AG10803 (cell line): ENCODE results near the gene SNX7.

ENCODE experiments used
- DNase-seq: peaks from one replicate; pipeline ENCODE4 v3.0.0; 2010; ENCODE audit warnings: low read depth
- H3K4me3 ChIP-seq: 2 replicates; pipeline ENCODE4 v1.5.1; 2011; ENCODE audit warnings: mild to moderate bottlenecking, low read length, control low read depth
- TF ChIP-seq, protein P1 (sequence below): conservative IDR thresholded peaks from 2 replicates; pipeline ENCODE4 v1.5.1; 2011; ENCODE audit warnings: mild to moderate bottlenecking, low read length, control low read depth, inconsistent platforms

Gene SNX7, protein sequence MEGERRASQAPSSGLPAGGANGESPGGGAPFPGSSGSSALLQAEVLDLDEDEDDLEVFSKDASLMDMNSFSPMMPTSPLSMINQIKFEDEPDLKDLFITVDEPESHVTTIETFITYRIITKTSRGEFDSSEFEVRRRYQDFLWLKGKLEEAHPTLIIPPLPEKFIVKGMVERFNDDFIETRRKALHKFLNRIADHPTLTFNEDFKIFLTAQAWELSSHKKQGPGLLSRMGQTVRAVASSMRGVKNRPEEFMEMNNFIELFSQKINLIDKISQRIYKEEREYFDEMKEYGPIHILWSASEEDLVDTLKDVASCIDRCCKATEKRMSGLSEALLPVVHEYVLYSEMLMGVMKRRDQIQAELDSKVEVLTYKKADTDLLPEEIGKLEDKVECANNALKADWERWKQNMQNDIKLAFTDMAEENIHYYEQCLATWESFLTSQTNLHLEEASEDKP

DNA sequence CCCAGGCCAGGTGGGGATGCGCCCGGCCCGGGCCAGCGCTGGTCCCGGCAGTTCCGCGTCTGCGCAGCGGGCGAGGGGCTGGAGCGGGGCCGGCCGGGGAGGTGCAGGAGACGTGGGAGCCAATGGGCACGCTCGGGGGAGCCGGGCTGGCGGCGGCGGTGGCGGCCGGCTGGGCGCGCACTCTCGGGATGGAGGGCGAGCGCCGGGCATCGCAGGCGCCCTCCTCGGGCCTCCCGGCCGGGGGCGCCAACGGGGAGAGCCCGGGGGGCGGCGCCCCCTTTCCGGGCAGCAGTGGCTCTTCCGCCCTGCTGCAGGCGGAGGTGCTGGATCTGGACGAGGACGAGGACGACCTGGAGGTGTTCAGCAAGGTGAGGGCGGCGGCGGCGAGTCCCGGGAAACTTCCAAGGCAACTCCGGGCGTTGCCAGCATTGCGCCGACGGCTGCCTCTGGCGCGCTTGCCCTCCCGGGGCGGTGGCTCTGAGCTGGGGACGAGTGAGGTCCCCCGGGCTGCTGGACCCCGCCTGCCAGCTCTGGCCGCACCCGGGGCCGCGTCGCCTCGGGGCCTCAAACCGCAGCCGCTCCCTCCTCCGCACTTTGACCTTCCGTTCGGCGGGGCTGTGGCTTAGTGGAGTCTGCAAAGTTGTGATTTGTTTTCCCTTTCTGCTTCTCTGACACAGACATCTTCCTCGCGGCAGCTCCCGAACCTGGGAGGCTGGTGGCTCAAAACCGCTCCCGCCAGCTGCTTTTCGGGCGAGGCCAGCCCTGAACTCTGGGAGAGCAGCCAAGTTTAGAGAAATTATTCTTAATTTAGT lies at the start of gene SNX7:
Gene SNX7 (plus strand): TSS at position 178 of the 812 bp plus-strand sequence. CDS start 11 bp downstream, at position 189.
- H3K4me3 ChIP-seq, result peak within 1 kb of the TSS; percentile 85
- TF ChIP-seq, protein P1, sequence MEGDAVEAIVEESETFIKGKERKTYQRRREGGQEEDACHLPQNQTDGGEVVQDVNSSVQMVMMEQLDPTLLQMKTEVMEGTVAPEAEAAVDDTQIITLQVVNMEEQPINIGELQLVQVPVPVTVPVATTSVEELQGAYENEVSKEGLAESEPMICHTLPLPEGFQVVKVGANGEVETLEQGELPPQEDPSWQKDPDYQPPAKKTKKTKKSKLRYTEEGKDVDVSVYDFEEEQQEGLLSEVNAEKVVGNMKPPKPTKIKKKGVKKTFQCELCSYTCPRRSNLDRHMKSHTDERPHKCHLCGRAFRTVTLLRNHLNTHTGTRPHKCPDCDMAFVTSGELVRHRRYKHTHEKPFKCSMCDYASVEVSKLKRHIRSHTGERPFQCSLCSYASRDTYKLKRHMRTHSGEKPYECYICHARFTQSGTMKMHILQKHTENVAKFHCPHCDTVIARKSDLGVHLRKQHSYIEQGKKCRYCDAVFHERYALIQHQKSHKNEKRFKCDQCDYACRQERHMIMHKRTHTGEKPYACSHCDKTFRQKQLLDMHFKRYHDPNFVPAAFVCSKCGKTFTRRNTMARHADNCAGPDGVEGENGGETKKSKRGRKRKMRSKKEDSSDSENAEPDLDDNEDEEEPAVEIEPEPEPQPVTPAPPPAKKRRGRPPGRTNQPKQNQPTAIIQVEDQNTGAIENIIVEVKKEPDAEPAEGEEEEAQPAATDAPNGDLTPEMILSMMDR, result no peak; the same call in 1 of the 2 replicates
- DNase-seq, result peak; percentile 78

DNA sequence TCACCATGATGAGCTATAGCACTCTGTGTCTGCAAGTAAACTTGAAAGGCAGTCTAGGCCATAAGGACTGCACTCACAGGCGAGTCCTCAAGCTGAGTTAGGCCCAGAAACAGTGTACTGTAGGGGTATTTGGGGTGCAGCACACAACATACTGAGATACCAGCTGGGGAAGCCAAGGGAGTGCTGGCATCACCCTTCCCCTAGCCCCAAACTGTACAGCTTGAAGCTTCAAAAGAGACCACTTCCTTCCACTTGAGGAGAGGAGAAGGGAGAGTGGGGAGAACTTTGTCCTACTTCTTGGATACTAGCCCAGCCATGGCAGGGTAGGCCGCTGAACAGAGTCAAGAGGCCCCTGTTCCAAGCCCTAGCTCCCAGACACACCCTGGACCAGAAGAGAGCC lies 24.2 kb upstream of the SNX7 start:
- DNase-seq, result no peak
- TF ChIP-seq, protein P1, result no peak
- H3K4me3 ChIP-seq, result no peak overlapping the region

DNA sequence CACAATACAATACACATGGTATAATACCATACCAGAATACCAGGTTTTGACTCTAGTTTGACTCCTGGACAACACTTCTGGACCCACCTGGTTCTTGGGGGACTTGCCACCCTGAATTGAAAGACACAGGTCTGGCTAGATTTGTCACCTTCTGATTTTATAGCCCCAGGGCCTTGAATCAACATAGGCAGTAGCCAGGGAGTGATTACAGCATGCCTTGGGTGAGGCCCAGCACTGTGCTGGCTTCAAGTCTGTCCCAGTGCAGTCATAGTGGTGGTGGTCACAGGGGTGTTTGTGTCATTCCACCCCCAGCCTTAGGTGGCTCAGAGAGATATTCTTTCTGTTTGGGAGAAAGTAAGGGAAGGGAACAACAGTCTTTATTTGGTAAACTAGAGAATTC lies 23.3 kb upstream of the SNX7 start:
- TF ChIP-seq, protein P1, result no peak

DNA sequence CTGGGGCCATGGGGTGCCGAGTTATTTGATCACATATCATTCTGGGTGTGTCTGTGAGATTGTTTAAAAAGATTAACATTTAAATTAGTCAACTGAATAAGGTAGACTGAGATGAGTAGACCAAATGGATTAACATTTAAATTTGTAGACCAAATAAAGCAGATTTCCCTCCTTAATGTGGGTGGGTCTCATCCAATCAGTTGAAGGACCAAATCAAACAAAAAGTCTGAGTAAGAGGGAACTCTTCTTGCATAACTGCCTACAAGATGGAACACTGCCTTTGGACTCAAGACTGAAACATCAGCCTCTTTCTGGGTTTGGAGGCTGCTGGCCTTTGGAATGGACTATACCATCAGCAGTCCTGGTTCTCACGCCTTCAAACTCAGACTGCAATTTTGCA lies 17.0 kb upstream of the SNX7 start:
- TF ChIP-seq, protein P1, result no peak
- H3K4me3 ChIP-seq, result no peak overlapping the region
- no peak for DNase-seq

More for the DNA sequence above, 23.3 kb upstream of the SNX7 start:
- no peak for DNase-seq
- no peak overlapping the region for H3K4me3 ChIP-seq

DNA sequence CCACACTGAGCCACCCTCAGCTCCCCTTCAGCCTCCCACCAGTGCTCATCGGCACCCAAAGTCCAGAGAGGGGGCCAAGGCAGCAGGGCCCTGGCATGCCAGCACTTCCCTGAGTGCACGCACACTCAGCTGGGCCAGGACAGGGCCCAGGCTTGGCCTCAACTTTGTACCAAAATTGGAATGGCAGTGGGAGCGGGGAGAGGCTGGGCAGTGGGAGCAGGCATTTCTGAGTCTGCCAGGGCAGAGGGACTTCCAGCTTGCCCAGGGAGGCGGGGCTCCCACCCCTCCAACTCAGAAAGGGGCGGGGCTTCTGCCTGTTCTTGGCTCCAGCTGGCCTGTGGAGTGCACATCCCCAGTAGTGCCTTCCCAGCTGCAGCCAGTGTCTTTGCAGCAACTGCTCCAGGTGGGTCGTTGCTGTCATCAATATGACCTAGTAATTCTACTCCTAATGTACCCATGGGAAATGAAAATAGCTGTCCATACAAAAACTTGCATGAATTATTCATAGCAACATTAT lies 10.3 kb upstream of the SNX7 start:
- TF ChIP-seq, protein P1, result no peak
- no peak overlapping the region for H3K4me3 ChIP-seq
- no peak for DNase-seq

DNA sequence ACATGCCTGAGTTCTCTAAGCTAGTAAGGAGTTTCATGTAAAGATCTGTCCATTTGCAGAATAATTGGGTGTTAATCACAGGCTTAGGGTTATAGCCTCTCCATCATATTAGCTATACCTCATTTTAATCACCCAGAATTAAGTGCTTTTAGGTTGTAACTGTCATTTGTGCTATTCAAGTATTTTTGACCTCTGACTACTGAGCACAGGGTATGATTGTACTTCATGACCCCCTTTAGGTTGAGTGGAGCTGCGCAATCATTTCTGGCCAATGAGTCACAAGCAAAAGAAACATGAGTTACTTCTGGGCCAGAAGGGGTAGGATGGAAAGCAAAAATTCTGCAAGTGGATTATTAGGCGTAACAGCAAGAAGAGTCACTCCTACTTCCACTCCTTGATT lies 8.4 kb upstream of the SNX7 start:
- TF ChIP-seq, protein P1, result no peak
- DNase-seq, result no peak
- H3K4me3 ChIP-seq, result no peak overlapping the region
